NCI-H2029 (cell line): ENCODE data around the gene RFC4.
A peak's percentile ranks its signal among the peaks of the same experiment; 100 is the strongest.

Experiments used
- DNase-seq: peaks from one replicate; lab custom pipeline; 2025; lab: John Stamatoyannopoulos, UW

The RFC4 gene

DNA sequence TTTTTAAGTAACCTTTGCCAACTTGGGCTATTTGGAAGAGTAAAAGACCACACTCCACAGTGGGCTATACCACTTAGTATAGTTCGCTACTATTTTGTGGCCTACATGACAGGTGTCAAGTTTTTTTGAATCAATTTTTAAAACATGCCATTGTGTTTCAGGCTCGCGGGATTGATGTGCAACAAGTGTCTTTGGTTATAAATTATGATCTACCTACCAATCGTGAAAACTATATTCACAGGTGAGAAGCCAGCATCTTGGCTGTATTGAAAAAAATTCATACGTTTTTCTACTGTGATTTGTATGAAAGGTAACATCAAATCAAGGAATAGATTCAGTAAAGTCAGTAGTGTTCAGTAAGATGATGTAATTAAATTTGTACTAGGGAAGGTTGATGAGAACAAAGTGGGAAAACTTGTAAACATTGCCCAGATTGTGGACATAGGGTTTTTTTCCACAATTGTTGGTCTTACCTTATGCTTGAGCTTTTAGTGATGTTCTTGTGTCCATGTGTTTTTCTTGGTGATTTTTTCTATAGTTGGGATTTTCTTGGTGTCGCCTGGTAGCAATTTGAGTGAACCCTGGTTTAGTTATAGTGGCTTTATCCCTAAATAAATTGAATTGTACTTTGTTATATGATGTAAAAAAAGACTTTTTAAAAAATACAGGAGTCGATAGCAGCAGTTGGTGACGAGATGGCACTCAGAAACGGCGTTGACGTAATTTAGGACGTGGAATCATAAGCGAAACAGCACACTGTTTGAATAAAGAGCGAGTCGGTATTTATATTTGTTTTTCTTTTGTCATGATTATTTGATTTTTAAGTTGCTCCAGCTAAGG, 18.4 kb downstream of the RFC4 start:
- DNase-seq: no peak

DNA sequence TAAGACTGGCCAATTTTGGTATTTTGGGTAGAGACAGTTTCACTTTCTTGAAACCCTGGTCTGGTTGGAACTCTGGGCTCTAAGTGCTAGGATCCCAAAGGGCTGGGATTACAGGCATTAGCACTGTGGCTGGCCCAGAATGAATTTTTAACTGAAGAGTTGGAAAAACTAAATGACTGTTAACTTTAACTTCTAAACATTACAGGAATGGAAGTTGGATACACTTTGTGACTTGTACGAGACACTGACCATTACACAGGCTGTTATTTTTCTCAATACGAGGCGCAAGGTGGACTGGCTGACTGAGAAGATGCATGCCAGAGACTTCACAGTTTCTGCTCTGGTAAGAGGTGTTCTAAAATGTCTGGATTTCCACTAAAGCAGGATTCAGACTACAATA, 19.4 kb downstream of the RFC4 start:
- no peak for DNase-seq

DNA sequence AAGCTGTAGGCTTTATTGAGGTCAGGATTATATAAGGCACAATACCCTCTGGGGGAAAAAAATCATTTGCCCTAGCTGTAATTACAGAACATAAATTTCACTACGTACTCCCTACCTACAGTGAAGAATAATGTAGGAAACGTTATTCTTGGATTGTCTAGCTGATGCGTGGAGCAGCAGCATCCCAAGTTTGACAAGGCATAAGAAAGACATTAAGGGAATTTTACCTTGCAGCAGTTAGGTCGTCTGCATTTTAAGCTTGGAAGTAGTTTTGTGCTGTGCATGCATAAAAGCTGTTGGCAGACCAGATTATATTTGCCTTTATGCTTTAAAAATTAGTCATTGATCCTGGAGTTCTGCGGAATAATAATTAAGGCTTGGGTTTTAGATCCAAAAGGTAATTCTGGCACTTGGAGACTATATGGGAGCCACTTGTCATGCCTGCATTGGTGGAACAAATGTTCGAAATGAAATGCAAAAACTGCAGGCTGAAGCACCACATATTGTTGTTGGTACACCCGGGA, 20.7 kb downstream of the RFC4 start:
- no peak for DNase-seq

DNA sequence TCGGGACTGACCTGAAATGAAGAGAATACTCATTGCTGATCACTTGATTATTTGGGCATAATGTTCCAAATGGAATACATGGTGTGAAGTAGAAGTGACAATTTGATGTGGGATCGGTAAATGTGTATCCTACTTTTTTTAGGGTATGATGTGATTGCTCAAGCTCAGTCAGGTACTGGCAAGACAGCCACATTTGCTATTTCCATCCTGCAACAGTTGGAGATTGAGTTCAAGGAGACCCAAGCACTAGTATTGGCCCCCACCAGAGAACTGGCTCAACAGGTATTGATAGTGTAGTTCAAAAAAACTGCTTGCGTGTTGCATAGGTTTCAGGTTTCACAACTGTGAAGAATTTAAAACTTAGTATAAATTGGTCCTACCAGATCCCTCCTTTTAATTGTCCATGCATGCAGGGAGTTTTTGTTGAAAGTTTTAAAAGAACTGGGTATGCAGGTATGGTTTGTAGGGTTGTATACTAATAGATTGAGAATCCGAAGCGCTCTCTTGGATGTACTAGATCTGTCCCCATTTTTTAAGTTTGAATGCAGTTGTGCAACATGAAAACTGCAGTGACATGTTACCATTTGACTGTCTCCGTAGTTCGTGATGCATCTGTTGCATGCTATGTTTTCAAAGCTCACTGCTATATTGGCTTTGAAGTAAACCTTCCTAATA, 21.3 kb downstream of the RFC4 start:
- no peak for DNase-seq

DNA sequence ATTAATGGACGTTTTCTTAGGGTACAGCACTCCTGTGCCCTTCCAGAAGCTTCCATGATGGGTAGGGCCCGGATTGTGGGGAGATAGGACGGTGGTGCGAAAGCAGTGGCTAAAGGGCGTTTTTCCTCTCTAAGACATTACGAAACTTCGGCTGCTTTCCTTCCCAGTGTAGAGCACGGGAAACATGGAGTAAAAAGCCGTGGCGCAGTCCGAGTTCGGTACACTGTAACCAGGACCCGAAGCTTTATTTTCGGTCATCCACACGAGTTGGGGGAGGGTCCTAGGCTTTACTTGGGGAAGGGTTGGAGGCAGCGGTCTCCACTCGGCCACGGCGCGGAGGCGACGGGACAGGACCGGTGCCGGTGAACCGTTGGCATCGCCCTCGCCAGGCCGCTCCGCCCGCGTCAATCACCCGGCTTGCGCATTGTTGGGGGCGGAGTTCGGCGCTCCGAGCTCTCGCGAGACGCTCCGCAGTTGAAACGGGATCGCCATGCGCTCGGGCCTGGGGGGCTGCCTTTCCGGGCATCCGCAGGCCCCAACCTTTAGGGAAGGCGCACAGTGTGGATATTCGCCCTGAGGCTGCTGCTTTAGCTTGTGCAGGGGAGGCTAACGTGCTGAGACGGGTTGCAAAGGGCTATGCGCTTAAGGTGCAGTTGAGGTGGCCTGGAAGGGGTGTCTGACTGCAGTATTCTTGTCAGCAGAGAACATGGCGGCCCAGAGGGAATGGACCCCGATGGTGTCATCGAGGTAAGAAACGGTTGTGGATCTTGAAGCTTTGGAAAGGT, 22.4 kb downstream of the RFC4 start:
- DNase-seq: peak; percentile 82

DNA sequence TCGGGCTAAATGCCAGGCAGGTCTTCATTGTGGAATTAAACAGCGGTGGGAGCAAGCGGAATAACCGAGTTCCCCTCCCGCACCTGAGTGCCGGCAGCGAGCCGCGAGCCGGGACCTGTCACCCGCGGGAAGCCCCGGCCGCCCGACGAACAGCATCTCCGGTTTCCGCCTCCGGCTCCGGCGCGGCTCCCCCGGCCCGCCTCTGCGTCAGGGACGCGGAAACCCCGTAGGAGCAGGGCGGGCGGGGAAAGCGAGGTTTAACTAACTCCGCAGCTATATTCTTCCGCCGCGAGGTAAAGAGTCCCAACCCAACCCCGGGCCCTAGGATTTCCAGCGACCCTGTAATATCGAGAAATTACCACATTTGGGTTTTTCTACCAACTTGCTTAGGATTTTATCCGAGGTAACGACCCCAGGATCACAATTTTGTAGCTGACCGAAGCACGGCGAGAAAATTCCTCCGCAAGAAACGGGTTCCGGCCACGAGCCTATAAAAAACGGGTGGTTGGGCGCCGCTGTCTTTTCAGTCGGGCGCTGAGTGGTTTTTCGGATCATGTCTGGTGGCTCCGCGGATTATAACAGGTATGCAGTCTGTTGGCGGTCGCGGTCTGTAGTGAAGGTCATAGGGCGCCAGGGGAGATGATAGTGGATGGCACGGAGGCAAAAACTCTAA, 23.1 kb downstream of the RFC4 start, which contains the start of gene EIF4A2:
Gene EIF4A2, plus strand, starts transcription at position 520 of the 673 bp plus-strand sequence. Its CDS starts 34 bp downstream, at position 554.
- DNase-seq: peak; percentile 88

DNA sequence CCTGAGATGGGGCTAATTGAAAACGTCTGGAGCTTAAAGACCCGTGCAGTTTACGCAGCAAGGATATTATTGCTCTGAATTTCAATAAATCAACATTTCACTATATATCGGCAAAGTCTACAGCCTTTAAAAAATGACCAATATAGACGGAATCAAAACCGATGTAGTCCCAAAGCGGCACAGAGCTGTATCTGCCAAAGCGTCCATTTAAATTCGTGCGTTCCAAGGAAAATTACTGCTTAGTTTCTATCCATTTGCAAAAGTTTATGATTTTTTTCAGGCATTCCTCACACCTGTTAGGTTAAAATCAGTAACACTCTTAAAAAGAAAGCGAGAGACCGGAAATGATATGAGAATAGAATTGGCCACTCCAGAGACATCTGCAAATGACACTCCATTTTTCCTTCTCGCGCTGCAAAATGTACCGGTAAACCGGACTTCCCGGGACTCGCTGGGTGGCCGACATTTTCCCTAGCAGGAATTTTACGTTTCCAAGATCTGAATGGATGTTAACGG, 23.7 kb downstream of the RFC4 start:
- no peak for DNase-seq

DNA sequence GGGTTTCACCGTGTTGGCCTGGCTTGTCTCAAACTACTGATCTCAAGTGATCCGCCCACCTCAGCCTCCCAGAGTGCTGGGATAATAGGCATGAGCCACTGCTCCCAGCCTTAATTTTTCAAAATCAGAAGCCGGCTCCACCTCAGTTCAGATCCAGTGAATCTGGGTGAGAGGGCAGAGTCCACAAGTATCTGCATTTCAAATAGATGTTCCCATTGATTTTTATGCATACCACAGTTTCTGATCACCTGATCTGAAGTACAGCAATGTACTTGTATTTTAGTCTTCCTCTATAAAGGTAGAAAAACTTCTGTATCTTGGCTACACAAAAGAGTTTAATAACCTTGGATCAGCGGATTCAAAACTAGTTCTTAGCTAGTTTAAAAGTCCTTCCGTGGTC, 27.1 kb downstream of the RFC4 start:
- no peak for DNase-seq

DNA sequence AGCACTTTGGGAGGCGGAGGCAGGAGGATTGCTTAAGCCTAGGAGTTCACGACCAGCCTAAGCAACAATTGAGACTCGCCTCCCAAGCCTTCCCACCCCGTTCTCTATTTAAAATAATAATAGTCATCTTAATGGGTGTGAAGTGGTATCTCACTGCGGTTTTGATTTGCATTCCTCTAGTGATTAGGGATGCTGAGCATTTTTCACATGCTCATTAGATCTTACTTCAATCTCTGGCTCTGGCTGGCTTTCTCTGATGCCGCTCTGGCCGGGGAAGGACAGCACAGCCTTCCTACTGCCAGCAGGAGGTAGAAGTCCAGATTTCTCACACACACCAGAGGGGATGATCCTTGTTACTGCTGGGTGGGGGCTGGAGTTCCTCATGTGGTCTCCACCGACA, 30.3 kb downstream of the RFC4 start:
- DNase-seq: no peak

DNA sequence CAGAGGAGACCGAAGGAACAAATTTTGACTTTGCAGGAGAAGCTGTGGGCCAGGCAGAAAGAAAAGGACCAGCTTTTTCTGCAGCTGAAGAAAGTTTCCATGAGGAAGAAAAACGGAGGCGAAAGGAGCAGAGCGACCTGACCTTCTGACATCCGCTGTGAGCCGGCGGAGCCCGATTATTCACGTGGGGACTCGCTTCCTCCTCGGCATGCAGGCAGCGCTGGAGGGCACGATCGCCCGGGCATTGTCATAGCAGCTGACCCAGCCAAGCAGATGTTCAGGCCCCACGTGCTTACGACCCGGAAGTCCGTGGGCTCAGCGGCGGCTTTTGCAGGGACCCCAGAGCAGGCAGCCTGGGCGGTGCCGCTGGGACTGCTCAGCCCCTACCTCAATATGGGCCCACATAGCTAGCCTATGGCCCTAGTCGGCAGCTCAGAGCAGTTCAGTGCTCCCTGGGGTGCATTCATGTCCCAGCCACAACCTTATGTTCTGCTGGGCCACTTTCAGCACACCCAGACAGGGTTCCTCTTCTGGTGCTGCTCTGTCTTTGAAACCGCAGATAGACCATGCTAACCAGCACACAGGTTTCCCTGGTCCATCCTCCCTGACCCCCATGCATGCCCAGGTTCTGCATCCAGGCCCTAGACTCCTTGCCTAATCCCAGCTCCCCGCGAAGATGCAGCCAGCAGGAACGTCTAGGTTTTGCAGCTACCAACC, 33.4 kb downstream of the RFC4 start:
- DNase-seq: no peak

DNA sequence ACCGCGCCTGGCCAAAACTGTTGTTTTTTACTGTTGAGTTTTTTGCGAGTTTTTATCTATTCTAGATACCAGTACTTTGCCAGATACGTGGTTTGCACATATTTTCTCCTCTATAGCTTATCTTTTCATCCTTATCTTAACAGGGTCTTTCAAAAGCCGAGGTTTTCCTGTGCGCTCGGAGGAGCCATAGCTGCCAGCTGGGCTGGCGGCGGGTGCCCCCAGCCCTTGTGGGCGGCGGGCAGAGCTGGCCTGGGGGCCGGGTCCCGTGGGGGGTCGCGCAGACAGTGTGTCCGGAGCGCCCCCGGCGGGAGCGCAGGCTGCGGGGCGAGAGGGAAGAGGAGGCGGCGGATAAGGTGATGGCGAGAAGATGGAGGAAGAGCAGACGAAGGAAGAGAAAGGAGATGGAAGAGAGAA, 34.0 kb downstream of the RFC4 start:
- no peak for DNase-seq

DNA sequence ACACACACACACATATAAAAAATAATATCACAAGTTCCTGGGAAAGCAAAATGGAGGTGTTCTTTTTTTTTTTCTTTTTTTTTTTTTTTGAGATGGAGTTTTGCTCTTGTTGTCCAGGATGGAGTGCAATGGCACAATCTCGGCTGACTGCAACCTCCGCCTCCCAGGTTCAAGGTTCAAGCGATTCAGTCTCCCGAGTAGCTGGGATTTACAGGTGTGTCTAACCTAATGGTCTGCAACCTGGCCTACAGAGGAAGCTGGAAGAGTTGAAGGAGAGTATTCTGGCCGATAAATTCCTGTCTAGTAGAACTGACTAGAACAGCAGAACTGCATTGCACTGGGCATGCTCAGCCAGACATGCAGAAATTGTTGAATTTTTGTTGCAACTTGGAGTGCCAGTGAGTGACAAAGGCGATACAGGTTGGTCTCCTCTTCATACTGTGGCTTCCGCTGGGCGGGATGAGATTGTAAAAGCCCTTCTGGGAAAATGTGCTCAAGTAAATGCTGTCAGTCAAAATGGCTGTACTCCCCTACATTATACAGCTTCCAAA, 45.3 kb downstream of the RFC4 start:
- DNase-seq: no peak

DNA sequence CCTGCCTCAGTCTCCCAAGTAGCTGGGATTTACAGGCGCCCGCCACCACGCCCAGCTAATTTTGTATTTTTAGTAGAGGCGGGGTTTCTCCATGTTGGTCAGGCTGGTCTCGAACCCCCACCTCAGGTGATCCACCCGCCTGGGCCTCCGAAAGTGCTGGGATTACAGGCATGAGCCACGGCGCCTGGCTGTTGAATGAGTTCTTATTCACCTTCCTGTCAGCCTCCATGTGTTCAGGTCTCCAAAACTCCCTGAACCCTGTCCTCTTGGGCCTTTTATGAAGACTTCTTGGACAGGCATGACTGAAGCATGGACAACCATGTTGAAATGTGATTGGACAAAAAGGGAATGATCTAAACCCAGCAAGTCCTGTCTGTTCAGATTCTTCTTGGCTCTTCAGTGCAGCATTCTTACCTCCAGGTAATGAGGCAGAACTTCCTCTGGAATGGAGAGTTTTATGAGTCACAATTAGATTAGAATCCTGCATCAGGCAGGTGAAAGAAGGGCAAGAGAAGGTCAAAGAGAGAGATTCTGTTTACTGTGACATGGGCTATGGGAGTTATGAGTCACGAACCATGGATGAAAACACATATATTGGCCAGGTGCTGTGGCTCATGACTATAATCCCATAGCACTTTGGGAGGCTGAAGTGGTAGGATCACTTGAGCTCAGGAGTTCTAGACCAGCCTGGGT, 46.0 kb downstream of the RFC4 start:
- no peak for DNase-seq

DNA sequence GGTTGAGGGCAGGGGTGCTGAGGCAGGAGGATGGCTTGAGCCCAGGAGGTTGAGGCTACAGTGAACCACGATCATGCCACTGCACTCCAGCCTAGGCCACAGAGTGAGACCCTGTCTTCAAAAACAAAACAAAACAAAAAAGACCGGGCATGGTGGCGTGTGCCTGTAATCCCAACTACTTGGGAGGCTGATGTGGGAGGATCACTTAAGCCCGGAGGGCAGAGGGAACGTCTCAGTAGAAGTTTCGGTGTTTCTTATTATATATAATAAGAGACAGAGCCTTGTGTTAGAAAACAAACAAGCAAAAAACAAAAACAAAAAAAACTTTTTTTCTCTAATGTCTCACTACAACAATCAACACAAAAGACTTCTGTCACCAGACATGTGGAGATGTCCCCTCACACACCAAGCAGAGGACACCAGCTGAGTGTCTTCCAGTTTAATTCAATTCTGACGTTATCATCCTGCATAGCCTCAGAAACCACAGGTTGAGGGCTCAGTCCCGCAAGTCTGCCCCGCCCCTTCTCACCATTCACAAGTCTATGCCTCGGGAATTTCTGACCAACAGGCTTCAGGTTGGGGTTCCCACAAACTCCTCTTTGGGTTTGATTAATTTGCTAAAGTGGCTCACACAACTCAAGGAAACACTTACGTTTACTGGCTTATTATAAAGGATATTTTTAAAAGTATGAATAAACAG, 46.9 kb downstream of the RFC4 start:
- no peak for DNase-seq

DNA sequence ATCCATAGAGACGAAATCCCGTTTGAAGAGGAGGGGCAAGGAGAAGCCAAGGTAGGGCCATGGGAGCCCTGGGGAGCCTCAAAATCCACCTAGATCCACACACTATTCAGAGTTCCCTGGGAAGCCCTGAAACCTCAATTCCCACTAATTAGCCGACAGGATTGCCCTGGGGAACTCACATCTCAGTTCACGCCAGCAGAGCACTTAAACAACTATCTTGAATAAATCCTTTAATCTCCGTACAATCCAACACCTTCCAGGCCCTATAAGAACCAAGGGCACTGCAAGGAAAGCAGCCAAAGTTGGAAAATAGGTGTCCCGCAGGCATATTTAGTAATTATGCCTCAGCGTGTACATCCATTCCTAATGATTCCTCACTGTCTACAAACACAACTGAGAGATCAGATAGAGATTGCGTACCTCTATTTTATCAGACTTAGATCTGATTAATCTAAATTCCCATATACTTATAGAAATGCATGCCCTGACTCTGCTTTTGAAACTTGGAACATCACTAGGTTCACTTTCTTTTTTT, 48.5 kb downstream of the RFC4 start:
- DNase-seq: no peak

DNA sequence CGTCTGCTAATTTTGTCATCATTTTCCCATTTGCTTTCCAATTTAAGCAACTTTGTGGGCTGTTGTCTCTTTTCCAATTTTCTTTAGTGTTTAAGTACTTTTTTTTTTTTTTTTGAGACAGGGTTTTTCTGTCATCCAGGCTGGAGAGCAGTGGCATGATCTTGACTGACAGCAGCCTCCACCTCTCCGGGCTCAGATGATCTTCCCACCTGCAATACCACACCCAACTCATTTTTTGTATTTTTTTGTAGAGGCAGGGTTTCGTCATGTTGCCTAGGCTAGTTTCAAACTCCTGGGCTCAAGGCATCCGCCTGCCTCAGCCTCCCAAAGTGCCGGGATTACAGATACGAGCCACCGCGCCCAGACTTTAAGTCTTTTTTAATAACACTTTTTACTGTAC, 49.1 kb downstream of the RFC4 start:
- DNase-seq: no peak

DNA sequence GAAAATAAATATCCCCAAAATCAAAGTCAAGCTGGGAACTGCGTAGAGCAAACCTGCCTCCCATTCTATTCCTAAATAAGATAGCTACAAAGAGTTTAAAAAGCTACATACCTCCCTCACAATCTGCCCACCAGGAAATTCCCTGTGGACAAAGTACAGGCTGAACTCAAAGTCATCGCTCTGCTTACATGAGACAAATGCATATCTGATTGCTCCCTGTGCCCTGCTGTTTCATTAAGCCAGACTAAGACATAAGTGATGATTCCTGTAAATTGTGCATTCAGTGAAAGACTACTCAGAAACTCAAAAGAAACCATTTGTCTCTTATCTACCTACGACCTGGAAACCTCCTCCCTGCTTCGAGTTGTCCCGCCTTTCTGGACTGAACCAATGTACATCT, 51.4 kb downstream of the RFC4 start:
- DNase-seq: no peak

DNA sequence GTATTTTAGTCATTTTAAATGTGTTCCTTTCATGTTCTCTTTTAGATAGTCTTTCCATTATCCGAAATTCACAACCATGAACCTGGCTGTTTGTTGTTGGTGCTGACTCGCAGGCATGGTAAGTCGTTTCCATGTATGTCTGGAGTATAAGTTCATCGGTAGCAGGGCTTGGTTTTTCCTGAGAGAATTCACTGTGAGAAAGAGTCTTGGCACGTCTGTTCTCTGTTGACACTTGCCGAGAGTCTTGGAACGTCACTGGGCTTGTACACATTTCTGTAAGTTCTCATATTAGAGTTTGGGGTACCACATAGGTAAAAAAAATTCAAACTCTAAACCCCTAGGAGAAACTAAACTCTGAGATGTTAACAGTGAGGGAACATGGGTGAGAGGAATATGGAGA, 52.3 kb downstream of the RFC4 start:
- DNase-seq: no peak

DNA sequence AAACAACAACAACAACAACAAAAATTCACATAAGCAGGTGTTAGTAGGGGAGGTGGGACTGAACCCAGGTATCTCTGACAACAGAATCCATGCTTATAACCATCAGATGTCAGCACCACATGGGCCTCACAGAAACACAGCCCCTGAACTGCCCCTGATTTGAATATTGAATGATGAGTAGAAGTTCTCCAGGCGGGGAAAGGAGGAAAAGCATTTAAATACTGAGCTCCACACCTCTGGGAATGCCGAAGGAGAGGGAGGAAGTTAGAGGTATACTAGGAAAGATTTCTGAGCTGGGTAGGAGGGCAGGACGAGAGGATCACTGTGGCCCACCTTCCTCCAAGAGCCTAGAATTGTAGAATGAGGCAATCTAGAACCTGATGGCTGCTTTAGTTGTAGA, 54.8 kb downstream of the RFC4 start:
- DNase-seq: no peak
